Thymus (tissue), 11 donors: ENCODE measurements around the gene PARK7. TPM values are rescaled to one million over a fixed set of nuclear protein-coding genes. Genes with fewer than 3 reads are reported as not detected.

ENCODE experiments used
- DNase-seq, 9 donors: peaks; one replicate each; pipeline ENCODE4 v3.0.0-alpha.2; 2013; ENCODE audit warnings: low spot score in 9 of 9, low read depth in 6 of 9, missing footprints in 1 of 9
- H3K27ac ChIP-seq, 2 donors: one replicate each; pipeline ENCODE4 v1.5.1; 2013; ENCODE audit warnings: control low read depth in 1 of 2, low read depth in 1 of 2, low read length in 1 of 2, mild to moderate bottlenecking in 1 of 2, moderate library complexity in 1 of 2
- H3K27me3 ChIP-seq, 2 donors: one replicate each; pipeline ENCODE4 v1.5.1; 2013; ENCODE audit warnings: low read length in 1 of 2; ENCODE audit not compliant: control insufficient read depth in 2 of 2, insufficient read depth in 1 of 2
- H3K36me3 ChIP-seq, 2 donors: one replicate each; pipeline ENCODE4 v1.5.1; 2013; ENCODE audit warnings: low read length in 1 of 2, mild to moderate bottlenecking in 1 of 2, moderate library complexity in 1 of 2; ENCODE audit not compliant: control insufficient read depth in 2 of 2, insufficient read depth in 2 of 2
- H3K4me1 ChIP-seq, 2 donors: one replicate each; pipeline ENCODE4 v1.5.1; 2013; ENCODE audit warnings: low read length in 2 of 2; ENCODE audit not compliant: control insufficient read depth in 2 of 2, insufficient read depth in 2 of 2
- H3K4me3 ChIP-seq, 2 donors: one replicate each; pipeline ENCODE4 v1.5.1; 2013; ENCODE audit warnings: low read length in 2 of 2, control low read depth in 1 of 2, mild to moderate bottlenecking in 1 of 2
- H3K9me3 ChIP-seq, 2 donors: one replicate each; pipeline ENCODE4 v1.5.1; 2013; ENCODE audit warnings: low read length in 1 of 2, mild to moderate bottlenecking in 1 of 2; ENCODE audit not compliant: control insufficient read depth in 2 of 2, insufficient read depth in 1 of 2
- WGBS: extraction: QIAGEN DNeasy Blood & Tissue Kit; methylation state at CpG from one replicate; pipeline ENCODE4 v1.1.7; 2013; 5-methylcytosine and 5-hydroxymethylcytosine counted together
- polyA plus RNA-seq: library from polyadenylated mRNA; stranded (reverse); fragments of 200-250 nt; gene quantifications from one replicate; pipeline ENCODE4 v1.2.3, GENCODE V29; 2013
- total RNA-seq: library from RNA; stranded (reverse); fragments of 120-200 nt; gene quantifications from one replicate; pipeline ENCODE4 v1.2.4, GENCODE V29; 2013
- donor health status: healthy.

The PARK7 gene
- total and polyA plus RNA-seq, 2 donors, result 259 to 326 TPM

DNA sequence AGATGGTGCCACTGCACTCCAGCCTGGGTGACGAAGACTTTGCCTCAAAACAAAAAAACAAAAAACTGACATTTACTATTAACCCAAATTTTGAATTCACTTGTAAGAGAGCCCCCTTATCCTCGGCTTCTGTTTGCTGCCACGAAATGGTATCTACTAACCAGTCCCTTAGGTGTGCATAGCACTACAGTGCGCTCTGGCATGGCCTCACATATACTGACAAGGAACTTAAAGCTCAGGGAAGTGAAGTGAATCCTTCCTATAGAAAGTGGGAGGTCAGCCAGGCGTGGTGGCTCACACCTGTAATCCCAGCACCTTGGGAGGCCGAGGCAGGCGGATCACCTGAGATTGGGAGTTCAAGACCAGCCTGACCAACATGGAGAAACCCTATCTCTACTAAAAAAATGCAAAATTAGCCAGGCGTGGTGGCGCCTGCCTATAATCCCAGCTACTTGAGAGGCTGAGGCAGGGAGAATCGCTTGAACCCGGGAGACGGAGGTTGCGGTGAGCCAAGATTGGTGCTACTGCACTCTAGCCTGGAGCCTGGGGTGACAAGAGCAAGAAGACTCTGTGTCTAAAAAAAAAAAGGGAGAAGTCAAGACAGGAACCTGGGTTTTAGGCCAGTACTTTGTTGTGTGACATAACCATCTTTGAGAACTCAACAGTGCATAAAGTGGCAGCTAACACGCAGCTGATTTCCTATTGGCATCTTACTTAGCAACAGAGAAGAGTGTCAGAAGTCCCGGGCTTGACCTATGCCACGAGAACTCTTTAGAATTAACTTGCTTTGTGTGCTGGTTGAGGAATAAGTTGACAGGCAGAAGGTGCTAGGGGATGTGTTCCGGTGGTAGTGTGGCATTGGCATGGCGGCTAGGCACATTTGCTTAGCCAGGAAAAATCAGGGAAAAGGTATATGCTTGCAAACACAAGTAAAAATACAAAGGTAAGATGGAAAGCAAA lies 47.8 kb downstream of the PARK7 start:
- WGBS, result 97% methylated on average over 18 of the region's 18 CpGs
- peaks cover 0 to 3% of the 10 kb centered on the region in 2 donors for H3K36me3 ChIP-seq

DNA sequence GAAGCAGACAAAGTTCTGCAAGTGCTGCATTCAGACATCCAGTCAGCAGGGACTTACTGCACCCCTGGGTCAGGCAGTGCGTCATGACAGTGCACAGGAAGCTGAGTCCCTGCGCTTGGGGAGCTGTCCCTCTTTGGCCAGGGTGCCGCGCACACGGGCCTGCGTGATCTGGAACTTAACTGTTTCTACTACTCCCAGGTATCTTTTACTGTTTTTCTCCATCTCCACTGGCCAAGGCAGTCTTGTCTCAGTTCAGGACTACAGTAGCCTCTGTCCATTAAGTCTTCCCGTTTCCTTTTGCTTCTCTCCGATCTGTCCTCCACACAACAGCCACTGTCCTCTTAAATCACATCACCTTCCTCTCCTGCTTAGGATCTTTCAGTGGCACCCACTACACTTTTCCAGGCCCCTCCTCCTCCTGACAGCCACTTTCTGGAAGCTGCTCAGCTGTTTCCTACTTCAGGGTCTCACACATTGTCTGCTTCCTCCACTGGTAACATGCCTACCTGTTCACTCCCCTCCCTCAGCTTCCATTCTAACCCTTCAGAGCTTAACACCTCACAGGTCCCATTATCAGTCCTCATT lies 48.7 kb downstream of the PARK7 start:
- peaks cover 0 to 6% of the 10 kb centered on the region in 2 donors for H3K4me1 ChIP-seq
- no peaks in the 10 kb centered on the region for H3K36me3 ChIP-seq
- WGBS, result 98% methylated on average over 8 of the region's 8 CpGs

More for the DNA sequence above, 47.8 kb downstream of the PARK7 start:
- peaks cover 0 to 2% of the 10 kb centered on the region in 2 donors for H3K27me3 ChIP-seq
- DNase-seq, result no peak
- H3K4me1 ChIP-seq, result peaks cover 0 to 7% of the 10 kb centered on the region in 2 donors
- no peak overlapping the region for H3K27ac ChIP-seq
- no peak overlapping the region for H3K4me3 ChIP-seq
- H3K9me3 ChIP-seq, result no peaks in the 10 kb centered on the region

DNA sequence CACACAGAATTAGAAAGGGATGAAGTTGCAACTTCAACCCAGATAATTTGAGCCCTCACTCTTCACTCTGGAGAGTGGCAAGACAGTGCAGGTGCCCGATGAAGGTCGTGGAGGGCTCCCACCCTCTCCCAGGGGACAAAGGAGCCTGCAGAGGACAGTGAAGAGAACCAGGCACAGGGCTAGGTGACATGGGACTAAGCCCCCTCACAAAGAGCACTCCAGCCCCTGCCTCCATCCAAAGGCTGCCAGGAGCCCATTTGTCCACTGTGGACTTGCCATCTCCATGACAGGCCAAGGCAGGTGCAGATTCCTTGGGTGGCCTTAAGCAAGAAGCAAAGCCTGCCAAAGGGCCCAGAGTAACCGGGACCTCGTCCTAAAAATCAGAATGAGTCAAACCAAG lies 49.5 kb downstream of the PARK7 start:
- 96% methylated on average over 4 of the region's 4 CpGs for WGBS
- Histone ChIP-seq H3K4me3 (no peak overlapping the region), H3K36me3 (no peaks in the 10 kb centered on the region), H3K27ac (no peak overlapping the region), H3K27me3 (peaks cover 0 to 4% of the 10 kb centered on the region in 2 donors), H3K9me3 (no peaks in the 10 kb centered on the region), H3K4me1 (peaks cover 0 to 2% of the 10 kb centered on the region in 2 donors)
- DNase-seq, result no peak

More for the DNA sequence above, 48.7 kb downstream of the PARK7 start:
- Histone ChIP-seq H3K27ac (no peak overlapping the region), H3K4me3 (no peak overlapping the region), H3K27me3 (peaks cover 0 to 2% of the 10 kb centered on the region in 2 donors), H3K9me3 (no peaks in the 10 kb centered on the region)
- no peak for DNase-seq

DNA sequence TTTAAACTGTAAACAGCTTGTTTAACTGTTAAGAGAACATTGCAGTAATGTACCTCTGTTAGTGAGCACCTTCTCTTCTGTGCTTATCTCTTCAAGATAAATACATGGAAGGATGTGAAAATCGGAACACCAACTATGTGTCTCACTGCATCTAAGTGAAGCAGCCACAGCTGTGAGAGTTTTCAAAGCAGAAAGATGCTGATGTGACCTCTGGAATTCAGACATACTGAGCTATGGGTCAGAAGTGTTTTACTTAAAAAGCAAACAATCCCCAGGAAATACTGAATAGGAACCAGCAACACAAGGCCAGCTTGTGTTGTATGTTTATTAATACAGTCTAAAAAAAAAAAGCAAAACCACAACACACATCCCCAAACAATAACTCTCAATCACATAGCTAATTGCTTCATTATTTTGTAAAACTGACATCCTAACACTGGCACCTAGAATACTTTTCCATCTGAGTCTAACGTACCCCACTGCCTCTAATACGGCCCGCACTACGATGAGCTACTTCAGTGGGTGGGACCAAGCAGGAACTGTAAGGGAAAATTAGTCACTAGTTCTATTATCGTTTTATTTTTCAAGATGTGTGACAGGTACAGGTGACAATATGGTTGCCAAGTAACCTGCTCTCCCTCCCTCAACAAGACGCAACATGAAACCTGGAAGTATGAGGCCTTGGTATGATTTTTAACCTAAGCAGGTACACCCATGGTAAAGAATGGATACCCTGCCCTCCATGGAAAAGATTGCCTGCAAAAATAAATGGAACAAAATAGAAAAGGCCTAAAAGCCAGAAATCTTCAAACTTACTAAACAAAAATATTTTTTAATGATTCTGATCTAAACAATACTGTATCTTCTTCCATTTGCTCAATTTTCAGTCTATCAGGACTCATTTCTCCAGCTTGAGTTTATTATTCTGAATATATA lies 50.7 kb downstream of the PARK7 start:
- no peak for DNase-seq
- Histone ChIP-seq H3K9me3 (no peaks in the 10 kb centered on the region), H3K27me3 (peaks cover 0 to 8% of the 10 kb centered on the region in 2 donors), H3K4me1 (peaks cover 0 to 2% of the 10 kb centered on the region in 2 donors), H3K4me3 (no peak overlapping the region), H3K27ac (no peak overlapping the region), H3K36me3 (no peaks in the 10 kb centered on the region)
- 96% methylated on average over 7 of the region's 7 CpGs for WGBS

DNA sequence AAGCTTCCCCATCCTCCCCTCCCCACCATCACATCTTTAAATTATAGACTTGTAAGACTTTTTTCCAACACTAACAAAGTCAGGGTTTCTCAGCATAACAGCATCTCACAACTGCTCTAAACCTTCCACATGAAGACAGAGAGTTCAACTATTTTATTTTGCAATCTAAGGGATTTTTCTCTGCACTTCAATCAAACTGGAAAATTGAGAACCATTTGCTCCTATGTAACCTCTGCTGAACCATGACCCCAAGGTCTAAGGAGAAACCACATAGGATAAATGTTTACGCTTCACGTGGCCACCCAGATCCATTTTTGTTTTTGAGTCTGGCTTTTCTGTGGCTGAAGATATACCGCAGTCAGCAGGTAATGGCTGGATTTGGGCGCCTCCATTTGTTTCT lies 51.4 kb downstream of the PARK7 start:
- Histone ChIP-seq H3K27me3 (peaks cover 0 to 12% of the 10 kb centered on the region in 2 donors), H3K4me1 (peaks cover 0 to 2% of the 10 kb centered on the region in 2 donors), H3K27ac (no peak overlapping the region), H3K9me3 (no peaks in the 10 kb centered on the region), H3K36me3 (no peaks in the 10 kb centered on the region), H3K4me3 (no peak overlapping the region)
- DNase-seq, result no peak
- WGBS, result 95% methylated on average over 4 of the region's 4 CpGs

DNA sequence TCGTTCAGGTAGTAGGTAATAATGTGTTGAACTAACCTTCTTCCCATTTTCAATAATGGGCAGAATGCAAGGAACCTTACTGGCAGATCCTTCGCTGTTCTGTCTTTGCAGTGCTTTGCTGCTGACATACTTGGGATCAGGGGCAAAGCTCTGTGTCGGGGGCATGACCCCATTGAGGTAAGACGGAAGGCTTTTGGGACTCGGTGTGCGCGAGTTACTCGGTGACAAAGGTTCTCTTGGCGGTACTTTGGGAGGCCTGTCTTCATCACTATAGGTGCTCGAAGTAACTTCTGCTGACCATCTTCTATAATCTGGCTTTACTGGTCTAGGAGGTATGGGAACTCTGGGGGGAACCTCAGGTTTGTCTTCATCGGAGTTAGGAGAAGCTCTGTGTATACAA lies 51.9 kb downstream of the PARK7 start:
- H3K36me3 ChIP-seq, result no peaks in the 10 kb centered on the region
- DNase-seq, result no peak
- no peaks in the 10 kb centered on the region for H3K9me3 ChIP-seq
- no peak overlapping the region for H3K4me3 ChIP-seq
- peaks cover 0 to 16% of the 10 kb centered on the region in 2 donors for H3K27me3 ChIP-seq
- peaks cover 0 to 2% of the 10 kb centered on the region in 2 donors for H3K4me1 ChIP-seq
- WGBS, result 96% methylated on average over 11 of the region's 11 CpGs
- no peak overlapping the region for H3K27ac ChIP-seq

DNA sequence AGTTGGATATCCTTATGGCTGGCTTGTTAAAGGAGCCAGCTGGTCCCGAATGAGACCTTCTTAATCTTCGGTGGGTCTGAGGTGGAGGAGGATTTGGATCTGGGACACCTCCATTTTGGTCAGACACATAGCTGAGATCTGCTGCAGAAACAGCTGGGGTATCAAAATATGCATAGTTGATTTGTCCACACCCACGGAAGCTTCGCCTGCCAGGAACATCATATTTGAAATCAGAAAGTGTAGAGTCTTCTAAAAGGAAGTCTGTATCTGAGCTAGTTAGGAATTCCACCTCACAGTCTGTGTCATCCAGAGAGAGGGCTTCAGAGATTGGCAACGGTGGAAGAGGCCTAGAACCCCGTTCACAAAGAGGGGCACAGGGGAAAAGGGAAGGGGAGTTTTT lies 52.3 kb downstream of the PARK7 start:
- H3K9me3 ChIP-seq, result no peaks in the 10 kb centered on the region
- WGBS, result 91% methylated on average over 6 of the region's 6 CpGs
- no peak for DNase-seq
- peaks cover 0 to 18% of the 10 kb centered on the region in 2 donors for H3K27me3 ChIP-seq
- H3K4me1 ChIP-seq, result peaks cover 0 to 2% of the 10 kb centered on the region in 2 donors
- no peak overlapping the region for H3K4me3 ChIP-seq
- no peak overlapping the region for H3K27ac ChIP-seq
- H3K36me3 ChIP-seq, result no peaks in the 10 kb centered on the region

DNA sequence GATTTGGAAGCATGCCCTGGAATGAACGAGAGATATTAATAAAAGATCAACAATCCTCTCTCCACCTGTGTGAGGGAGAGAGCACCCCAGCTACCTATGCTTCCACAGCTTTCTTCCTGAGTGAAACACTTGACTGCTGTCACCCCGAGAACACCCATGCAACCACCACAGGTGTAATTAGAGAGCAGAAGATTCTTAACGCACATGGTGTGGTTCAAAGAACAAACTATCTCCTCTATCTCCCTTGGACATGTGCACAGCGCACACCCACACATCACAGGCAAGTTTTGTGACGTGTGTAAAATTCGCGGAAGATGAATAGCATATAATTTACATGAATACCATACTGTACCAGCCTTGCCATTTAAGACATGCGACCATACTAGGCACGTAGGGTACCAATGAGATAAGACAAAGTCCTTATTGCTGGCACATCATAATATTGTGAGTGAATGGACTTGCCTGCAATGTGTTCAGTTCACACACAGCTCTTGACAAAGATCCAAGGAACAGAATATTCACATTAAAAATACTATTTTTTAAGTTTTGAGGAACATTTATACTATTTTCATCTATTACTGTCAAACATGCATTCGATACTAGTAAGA lies 53.0 kb downstream of the PARK7 start:
- H3K9me3 ChIP-seq, result no peaks in the 10 kb centered on the region
- H3K36me3 ChIP-seq, result no peaks in the 10 kb centered on the region
- H3K4me3 ChIP-seq, result no peak overlapping the region
- H3K27ac ChIP-seq, result no peak overlapping the region
- DNase-seq, result no peak
- H3K27me3 ChIP-seq, result peaks cover 0 to 22% of the 10 kb centered on the region in 2 donors
- WGBS, result 93% methylated on average over 10 of the region's 10 CpGs
- peaks cover 0 to 6% of the 10 kb centered on the region in 2 donors for H3K4me1 ChIP-seq
